Measurements from ENCODE around the gene PIGQ.

The PIGQ gene

DNA sequence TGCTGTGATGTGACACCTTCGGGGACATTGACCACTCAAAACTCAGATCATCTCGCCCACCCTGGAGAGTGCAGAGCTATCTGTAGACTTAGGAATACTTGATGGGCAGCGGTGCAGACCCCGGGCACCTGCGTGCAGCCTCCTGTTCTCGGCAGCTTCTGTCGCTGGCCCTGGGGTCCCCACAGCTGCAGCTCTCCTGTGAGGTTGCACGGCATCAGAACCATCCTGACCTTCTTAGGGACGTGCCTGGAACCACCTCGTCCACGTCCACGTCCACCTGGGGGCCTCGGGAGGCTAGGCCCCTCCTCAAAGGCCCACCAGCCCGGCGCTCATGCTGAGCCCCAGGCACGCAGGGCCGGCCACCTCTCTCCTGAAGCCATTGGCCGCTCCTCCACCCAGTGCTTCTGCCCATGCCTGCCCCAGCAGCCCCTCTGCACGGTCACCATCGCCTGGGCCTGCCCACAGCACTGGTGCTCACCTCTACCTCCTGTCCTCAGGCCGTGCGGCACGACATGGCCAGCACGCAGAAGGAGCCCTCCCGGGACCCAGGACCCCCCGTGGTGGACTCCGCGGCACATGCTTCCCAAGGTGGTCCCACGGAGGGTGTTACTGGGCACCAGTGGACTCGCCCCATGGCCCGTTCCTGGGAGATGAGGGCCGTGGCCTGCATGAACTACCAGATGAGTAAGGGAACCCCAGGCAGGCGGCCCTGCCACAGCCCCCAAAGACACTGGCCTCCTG is 58.7 kb downstream of the PIGQ start:
- DNase-seq (ENCODE audit: low read depth in 2 of 2): no peak

DNA sequence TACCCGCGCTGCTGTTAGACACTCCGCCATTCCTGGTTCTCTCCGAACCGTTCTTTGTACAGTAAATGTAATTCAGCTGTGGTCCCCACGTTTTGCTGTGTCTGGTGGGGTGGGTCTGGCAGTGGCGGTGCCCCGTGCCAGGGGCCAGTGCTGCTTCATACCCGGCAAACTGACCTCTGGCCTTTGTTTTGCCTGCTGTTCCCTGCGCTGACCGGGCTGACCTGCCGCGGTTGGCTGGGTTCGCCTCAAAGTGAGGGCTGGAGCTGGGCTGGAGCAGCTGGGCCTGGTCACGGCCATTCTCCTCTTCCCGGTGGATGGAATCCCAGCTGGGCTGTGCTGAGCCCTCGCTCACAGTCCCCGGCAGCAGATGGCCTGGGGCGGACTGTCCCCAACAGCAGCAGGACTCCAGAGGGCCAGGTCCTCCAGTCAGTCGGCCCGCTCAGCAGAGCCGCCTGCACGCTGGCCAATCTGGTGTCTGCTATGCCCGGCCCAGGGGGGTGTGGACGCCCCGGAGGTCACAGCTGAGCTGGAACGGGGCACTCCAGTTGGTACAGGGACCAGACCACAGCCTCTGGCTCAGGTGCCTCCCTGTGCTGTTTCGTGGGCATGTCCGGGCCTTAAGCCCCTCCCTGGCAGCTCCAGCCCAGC is 59.5 kb downstream of the PIGQ start:
- DNase-seq (ENCODE audit: low read depth in 2 of 2): no peak

DNA sequence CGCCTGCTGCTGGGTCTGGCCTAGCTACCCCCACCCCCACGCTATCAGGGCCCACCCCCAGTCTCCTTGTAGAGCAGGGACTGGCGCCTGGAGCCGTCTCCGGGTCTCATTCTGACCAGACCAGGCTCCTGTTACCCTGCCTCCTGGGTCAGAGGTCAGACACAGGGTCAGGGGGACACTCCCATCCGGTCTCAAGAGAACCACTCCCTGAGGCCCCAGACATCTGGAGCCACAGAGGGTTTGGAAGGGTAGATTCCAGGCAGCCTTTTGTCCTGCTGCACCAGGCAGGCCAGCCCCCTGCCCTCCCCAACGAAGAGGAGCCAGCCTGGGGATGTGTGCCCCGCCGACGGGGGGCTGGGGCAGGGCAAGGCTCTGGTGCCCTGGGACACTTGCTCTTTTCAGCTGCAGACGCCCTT is 60.1 kb downstream of the PIGQ start:
- DNase-seq (ENCODE audit: low read depth in 2 of 2): no peak

DNA sequence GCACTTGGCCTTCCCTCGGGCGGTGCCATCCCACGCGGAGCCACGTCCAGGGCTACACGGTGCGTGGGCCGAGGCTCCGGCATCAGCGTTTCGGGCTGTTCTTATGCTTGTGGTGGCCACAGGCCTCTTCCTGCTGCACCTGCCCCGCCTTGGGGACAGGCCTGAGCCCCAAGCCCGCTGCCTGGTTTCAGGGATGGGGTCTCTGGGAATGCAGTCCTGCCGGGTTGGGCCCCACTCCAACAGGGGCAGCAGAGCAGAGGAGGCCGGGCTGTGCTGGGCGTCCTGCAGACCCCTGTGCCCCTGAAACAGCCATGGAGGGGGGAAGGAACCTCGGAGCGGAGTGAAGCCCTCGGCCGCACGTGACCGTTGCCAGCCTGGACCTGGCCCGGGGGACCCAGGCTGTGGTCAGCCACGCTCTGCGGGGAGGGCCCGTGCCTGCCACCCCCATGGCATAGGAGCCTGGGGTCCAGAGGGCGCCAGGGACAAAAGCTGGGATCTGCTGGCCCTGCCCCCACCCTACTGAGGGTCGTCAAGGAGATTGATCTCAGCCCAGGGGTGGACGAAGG is 60.6 kb downstream of the PIGQ start:
- DNase-seq (ENCODE audit: low read depth in 2 of 2): no peak

DNA sequence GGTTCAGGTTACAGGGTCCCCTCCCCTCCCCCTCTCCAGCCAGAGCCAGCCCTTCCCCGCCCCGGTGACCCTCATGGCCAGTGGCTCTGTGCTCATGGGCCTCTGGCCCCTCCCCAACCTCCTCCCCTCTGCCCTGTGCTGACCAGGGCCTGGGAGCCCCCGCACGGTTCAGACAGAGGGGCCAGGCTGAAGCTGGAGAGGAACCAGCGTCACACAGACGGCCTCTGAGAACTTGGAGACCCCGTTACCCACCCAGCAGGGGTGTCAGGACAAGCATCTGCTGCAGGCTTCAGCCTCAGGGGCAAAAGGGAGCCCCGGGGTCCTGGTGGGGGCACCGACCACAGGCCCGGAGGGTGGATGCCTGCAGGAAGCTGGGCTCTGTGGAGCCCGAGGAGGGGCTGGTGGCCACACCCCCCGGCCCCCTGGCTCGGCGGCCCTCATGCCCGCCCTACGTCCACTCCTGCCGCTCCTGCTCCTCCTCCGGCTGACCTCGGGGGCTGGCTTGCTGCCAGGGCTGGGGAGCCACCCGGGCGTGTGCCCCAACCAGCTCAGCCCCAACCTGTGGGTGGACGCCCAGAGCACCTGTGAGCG is 61.1 kb downstream of the PIGQ start, which contains the start of gene WFIKKN1:
Gene WFIKKN1, plus strand, starts transcription at position 171 of the 591 bp plus-strand sequence. Its CDS starts 269 bp downstream, at position 440.
- DNase-seq (ENCODE audit: low read depth in 2 of 2): no peak

DNA sequence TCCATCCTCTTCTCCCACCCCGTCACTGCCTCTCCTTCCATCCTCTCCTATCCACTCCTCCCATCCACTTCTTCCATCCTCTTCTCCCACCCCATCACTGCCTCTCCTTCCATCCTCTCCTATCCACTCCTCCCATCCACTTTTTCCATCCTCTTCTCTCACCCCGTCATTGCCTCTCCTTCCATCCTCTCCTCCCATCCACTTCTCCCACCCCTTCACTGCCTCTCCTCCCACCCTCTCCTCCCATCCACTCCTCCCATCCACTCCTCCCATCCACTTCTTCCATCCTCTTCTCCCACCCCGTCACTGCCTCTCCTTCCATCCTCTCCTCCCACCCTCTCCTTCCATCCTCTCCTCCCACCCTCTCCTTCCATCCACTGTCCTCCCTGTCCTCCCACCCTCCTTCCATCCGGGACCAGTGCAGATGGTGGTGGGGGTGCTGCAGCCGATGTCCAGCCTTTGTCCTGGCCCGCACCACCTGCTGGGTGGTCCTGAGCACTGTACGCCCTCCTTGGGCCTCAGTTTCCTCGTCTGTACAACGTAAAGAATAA is 62.1 kb downstream of the PIGQ start:
- no peak for DNase-seq (ENCODE audit: low read depth in 2 of 2)

DNA sequence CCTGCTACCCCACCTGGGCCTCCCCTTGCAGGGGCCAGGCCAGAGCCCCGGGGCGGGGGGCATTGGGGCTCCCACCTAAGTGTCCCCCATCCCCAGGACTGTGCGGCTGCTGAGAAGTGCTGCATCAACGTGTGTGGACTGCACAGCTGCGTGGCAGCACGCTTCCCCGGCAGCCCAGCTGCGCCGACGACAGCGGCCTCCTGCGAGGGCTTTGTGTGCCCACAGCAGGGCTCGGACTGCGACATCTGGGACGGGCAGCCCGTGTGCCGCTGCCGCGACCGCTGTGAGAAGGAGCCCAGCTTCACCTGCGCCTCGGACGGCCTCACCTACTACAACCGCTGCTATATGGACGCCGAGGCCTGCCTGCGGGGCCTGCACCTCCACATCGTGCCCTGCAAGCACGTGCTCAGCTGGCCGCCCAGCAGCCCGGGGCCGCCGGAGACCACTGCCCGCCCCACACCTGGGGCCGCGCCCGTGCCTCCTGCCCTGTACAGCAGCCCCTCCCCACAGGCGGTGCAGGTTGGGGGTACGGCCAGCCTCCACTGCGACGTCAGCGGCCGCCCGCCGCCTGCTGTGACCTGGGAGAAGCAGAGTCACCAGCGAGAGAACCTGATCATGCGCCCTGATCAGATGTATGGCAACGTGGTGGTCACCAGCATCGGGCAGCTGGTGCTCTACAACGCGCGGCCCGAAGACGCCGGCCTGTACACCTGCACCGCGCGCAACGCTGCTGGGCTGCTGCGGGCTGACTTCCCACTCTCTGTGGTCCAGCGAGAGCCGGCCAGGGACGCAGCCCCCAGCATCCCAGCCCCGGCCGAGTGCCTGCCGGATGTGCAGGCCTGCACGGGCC is 62.9 kb downstream of the PIGQ start:
- DNase-seq (ENCODE audit: low read depth in 2 of 2): no peak

DNA sequence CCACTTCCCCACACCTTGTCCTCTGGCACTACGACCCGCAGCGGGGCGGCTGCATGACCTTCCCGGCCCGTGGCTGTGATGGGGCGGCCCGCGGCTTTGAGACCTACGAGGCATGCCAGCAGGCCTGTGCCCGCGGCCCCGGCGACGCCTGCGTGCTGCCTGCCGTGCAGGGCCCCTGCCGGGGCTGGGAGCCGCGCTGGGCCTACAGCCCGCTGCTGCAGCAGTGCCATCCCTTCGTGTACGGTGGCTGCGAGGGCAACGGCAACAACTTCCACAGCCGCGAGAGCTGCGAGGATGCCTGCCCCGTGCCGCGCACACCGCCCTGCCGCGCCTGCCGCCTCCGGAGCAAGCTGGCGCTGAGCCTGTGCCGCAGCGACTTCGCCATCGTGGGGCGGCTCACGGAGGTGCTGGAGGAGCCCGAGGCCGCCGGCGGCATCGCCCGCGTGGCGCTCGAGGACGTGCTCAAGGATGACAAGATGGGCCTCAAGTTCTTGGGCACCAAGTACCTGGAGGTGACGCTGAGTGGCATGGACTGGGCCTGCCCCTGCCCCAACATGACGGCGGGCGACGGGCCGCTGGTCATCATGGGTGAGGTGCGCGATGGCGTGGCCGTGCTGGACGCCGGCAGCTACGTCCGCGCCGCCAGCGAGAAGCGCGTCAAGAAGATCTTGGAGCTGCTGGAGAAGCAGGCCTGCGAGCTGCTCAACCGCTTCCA is 63.7 kb downstream of the PIGQ start:
- no peak for DNase-seq (ENCODE audit: low read depth in 2 of 2)
